Measurements from ENCODE around the gene HHLA2.

The HHLA2 gene

GRCh38 chr3:108393128-108393900, 97.0 kb downstream of the HHLA2 start:
- DNase-seq (ENCODE audit: low spot score), result no peak

- no peak for DNase-seq (ENCODE audit: low spot score)
Measured at GRCh38 chr3:108394016-108394415, 97.7 kb downstream of the HHLA2 start.

GRCh38 chr3:108394563-108394962, 98.2 kb downstream of the HHLA2 start:
- DNase-seq (ENCODE audit: low spot score), result no peak

- no peak for DNase-seq (ENCODE audit: low spot score)
Measured at GRCh38 chr3:108396336-108396735, 100.0 kb downstream of the HHLA2 start.

GRCh38 chr3:108398510-108398909, 102.2 kb downstream of the HHLA2 start:
- no peak for DNase-seq (ENCODE audit: low spot score)

- no peak for DNase-seq (ENCODE audit: low spot score)
Measured at GRCh38 chr3:108401836-108402235, 105.5 kb downstream of the HHLA2 start.

GRCh38 chr3:108403198-108403597, 106.8 kb downstream of the HHLA2 start:
- no peak for DNase-seq (ENCODE audit: low spot score)

- no peak for DNase-seq (ENCODE audit: low spot score)
Measured at GRCh38 chr3:108403686-108404345, 107.5 kb downstream of the HHLA2 start.

- DNase-seq (ENCODE audit: low spot score), result no peak
Measured at GRCh38 chr3:108404368-108404767, 108.0 kb downstream of the HHLA2 start.

- DNase-seq (ENCODE audit: low spot score), result no peak
Measured at GRCh38 chr3:108406063-108406660, 109.8 kb downstream of the HHLA2 start.

GRCh38 chr3:108406661-108407206, 110.4 kb downstream of the HHLA2 start:
- peak; percentile 85 for DNase-seq (ENCODE audit: low spot score)

- no peak for DNase-seq (ENCODE audit: low spot score)
Measured at GRCh38 chr3:108407886-108408285, 111.5 kb downstream of the HHLA2 start.

- no peak for DNase-seq (ENCODE audit: low spot score)
Measured at GRCh38 chr3:108408883-108409799, 112.8 kb downstream of the HHLA2 start.

- no peak for DNase-seq (ENCODE audit: low spot score)
Measured at GRCh38 chr3:108409800-108410178, 113.4 kb downstream of the HHLA2 start.

GRCh38 chr3:108410531-108410984, 114.2 kb downstream of the HHLA2 start:
- DNase-seq (ENCODE audit: low spot score), result no peak

GRCh38 chr3:108412121-108412750, 115.9 kb downstream of the HHLA2 start:
- DNase-seq (ENCODE audit: low spot score), result no peak

GRCh38 chr3:108414007-108414406, 117.7 kb downstream of the HHLA2 start:
- DNase-seq (ENCODE audit: low spot score), result no peak

GRCh38 chr3:108415661-108416060, 119.3 kb downstream of the HHLA2 start:
- DNase-seq (ENCODE audit: low spot score), result no peak

GRCh38 chr3:108416111-108416869, 119.9 kb downstream of the HHLA2 start:
- peak; percentile 67 for DNase-seq (ENCODE audit: low spot score)

GRCh38 chr3:108420926-108421325, 124.6 kb downstream of the HHLA2 start:
- peak; percentile 78 for DNase-seq (ENCODE audit: low spot score)
